ENCODE results near the gene TOM1.

The TOM1 gene

GRCh38 chr22:35381424-35382009 lies 81.8 kb downstream of the TOM1 start:
- no peak for DNase-seq (ENCODE audit: low read depth)
- TF ChIP-seq, protein P1, sequence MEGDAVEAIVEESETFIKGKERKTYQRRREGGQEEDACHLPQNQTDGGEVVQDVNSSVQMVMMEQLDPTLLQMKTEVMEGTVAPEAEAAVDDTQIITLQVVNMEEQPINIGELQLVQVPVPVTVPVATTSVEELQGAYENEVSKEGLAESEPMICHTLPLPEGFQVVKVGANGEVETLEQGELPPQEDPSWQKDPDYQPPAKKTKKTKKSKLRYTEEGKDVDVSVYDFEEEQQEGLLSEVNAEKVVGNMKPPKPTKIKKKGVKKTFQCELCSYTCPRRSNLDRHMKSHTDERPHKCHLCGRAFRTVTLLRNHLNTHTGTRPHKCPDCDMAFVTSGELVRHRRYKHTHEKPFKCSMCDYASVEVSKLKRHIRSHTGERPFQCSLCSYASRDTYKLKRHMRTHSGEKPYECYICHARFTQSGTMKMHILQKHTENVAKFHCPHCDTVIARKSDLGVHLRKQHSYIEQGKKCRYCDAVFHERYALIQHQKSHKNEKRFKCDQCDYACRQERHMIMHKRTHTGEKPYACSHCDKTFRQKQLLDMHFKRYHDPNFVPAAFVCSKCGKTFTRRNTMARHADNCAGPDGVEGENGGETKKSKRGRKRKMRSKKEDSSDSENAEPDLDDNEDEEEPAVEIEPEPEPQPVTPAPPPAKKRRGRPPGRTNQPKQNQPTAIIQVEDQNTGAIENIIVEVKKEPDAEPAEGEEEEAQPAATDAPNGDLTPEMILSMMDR (IDR thresholded peaks at IDR 0.05; ENCODE audit: low read depth, low read length, missing control alignments): no peak
- peak overlapping the region; percentile 50 for H3K4me3 ChIP-seq (ENCODE audit: low read depth, low read length)
- in situ Hi-C loops (cut with HindIII; ENCODE audit: low sequenced_read_pairs): no loop called here

DNA sequence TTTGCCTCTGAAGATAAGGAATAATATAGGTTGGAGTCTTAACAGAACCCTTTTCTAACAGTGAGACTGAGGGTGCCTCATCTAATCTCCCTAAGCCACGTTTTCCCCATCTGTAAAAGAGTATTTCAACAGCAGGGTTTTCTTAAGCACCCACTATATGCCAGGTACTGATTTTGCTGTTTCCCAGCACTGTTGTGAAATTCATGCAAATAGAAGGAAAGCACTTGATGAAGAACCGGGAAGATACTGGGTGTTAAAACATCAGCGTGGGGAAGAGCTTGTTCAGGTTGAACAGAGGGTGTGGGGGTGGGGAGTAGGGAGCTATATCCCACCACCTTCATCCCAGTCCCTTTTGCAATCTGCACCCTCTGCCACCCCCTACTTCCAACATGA lies 84.0 kb downstream of the TOM1 start:
- H3K4me3 ChIP-seq (ENCODE audit: low read depth, low read length): no peak overlapping the region
- in situ Hi-C loops (cut with HindIII; ENCODE audit: low sequenced_read_pairs): no loop called here
- DNase-seq (ENCODE audit: low read depth): no peak
- TF ChIP-seq, protein P1 (IDR thresholded peaks at IDR 0.05; ENCODE audit: low read depth, low read length, missing control alignments): no peak

DNA sequence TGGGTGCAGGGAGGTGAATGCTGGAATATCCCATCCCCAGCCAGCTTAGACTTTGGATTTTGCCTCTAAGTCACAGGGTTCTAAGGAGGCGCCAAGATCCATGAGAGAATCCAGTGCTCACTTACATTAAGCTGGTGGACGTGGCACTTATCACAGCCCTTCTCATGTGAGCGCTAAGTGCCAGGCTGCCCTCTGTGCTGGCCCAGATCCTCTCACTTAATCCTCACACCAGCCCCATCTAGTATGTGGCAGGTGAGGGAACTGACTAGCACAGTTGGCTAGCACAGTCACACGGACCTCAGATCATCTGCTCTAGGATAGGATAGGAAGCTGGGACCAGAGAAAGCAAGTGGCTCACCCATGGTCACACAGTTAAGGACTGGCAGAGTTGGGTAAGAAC lies 84.8 kb downstream of the TOM1 start:
- TF ChIP-seq, protein P1 (IDR thresholded peaks at IDR 0.05; ENCODE audit: low read depth, low read length, missing control alignments): no peak
- in situ Hi-C loops (cut with HindIII; ENCODE audit: low sequenced_read_pairs): no loop called here
- DNase-seq (ENCODE audit: low read depth): no peak
- H3K4me3 ChIP-seq (ENCODE audit: low read depth, low read length): no peak overlapping the region

GRCh38 chr22:35384975-35385588 lies 85.4 kb downstream of the TOM1 start:
- in situ Hi-C loops (cut with HindIII; ENCODE audit: low sequenced_read_pairs): no loop called here
- H3K4me3 ChIP-seq (ENCODE audit: low read depth, low read length): no peak overlapping the region
- DNase-seq (ENCODE audit: low read depth): no peak
- TF ChIP-seq, protein P1 (IDR thresholded peaks at IDR 0.05; ENCODE audit: low read depth, low read length, missing control alignments): no peak

GRCh38 chr22:35386670-35387288 lies 87.1 kb downstream of the TOM1 start:
- TF ChIP-seq, protein P1 (IDR thresholded peaks at IDR 0.05; ENCODE audit: low read depth, low read length, missing control alignments): no peak
- no peak overlapping the region for H3K4me3 ChIP-seq (ENCODE audit: low read depth, low read length)
- in situ Hi-C loops (cut with HindIII; ENCODE audit: low sequenced_read_pairs): no loop called here
- no peak for DNase-seq (ENCODE audit: low read depth)

GRCh38 chr22:35390933-35391332 lies 91.2 kb downstream of the TOM1 start:
- in situ Hi-C loops (cut with HindIII; ENCODE audit: low sequenced_read_pairs): no loop called here
- no peak for DNase-seq (ENCODE audit: low read depth)
- no peak overlapping the region for H3K4me3 ChIP-seq (ENCODE audit: low read depth, low read length)
- TF ChIP-seq, protein P1 (IDR thresholded peaks at IDR 0.05; ENCODE audit: low read depth, low read length, missing control alignments): no peak
